ENCODE measurements around the gene TMED1. TPM values are rescaled to one million over a fixed set of nuclear protein-coding genes. Genes with fewer than 3 reads are reported as not detected.

TMED1 gene
- total RNA-seq, 1 experiment from 2014 or later: 21.3 TPM

- POLR2A ChIA-PET (ENCODE audit: unreplicated experiment): no interaction called here
- TF ChIP-seq CTCF (conservative IDR thresholded peaks at IDR 0.05): no peak
- no peak for TF ChIP-seq EZH2 (IDR thresholded peaks at IDR 0.05; ENCODE audit: low read depth)
These were observed 24.5 kb downstream of the TMED1 start for GRCh38 chr19:10811391-10812111.

GRCh38 chr19:10809651-10810285 lies 26.2 kb downstream of the TMED1 start:
- H2AFZ ChIP-seq: no peak overlapping the region
- 0 out of 2 replicates have a peak, but pooled peaks cover 1% of the 10 kb centered on the region for H3K36me3 ChIP-seq (ENCODE audit: low read depth)
- no peaks in the 10 kb centered on the region for H3K9me3 ChIP-seq (ENCODE audit: insufficient read depth, low read depth)
- H3K4me2 ChIP-seq: peak overlapping the region; percentile 14; the same call in 1 of the 2 replicates
- TF ChIP-seq CTCF (conservative IDR thresholded peaks at IDR 0.05) (no peak), EZH2 (IDR thresholded peaks at IDR 0.05; ENCODE audit: low read depth) (no peak)
- intact Hi-C loops (cut with micrococcal nuclease; ENCODE audit: unreplicated experiment): loop anchor here (1.0 kb wide), 2 partner anchors 27 to 92 kb away; partner anchors contain the start of gene TMED1
- peak overlapping the region; percentile 48; the same call in 1 of the 2 replicates for H3K27ac ChIP-seq
- H3K9me2 ChIP-seq (ENCODE audit: insufficient read depth): no peaks in the 10 kb centered on the region
- CTCF ChIA-PET: interaction anchor here (0.6 to 1.1 kb wide), 3 partner anchors 45 to 93 kb away, joined by 3 read pairs; partner anchors contain the start of gene DNM2
- no peak overlapping the region for H3K4me3 ChIP-seq
- no peak for DNase-seq
- no peaks in the 10 kb centered on the region for H3K79me2 ChIP-seq (ENCODE audit: low read depth)
- H3K4me1 ChIP-seq (replicated peaks; ENCODE audit: insufficient read depth): peaks cover 17% of the 10 kb centered on the region
- H4K20me1 ChIP-seq (ENCODE audit: insufficient read depth): peaks cover 10% of the 10 kb centered on the region
- peaks cover 38% of the 10 kb centered on the region for H3F3A ChIP-seq (ENCODE audit: insufficient read depth, low read depth)
- H3K27me3 ChIP-seq (ENCODE audit: insufficient read depth, low read depth): no peaks in the 10 kb centered on the region
- POLR2A ChIA-PET (ENCODE audit: unreplicated experiment): no interaction called here
- no TSS peak for BruUV-seq (replicated peaks)

More at GRCh38 chr19:10811391-10812111, 24.5 kb downstream of the TMED1 start:
- H4K20me1 ChIP-seq (ENCODE audit: insufficient read depth): peaks cover 10% of the 10 kb centered on the region
- peaks cover 38% of the 10 kb centered on the region for H3F3A ChIP-seq (ENCODE audit: insufficient read depth, low read depth)
- no peaks in the 10 kb centered on the region for H3K36me3 ChIP-seq (ENCODE audit: low read depth)
- H3K4me1 ChIP-seq (replicated peaks; ENCODE audit: insufficient read depth): peaks cover 17% of the 10 kb centered on the region
- H3K27ac ChIP-seq: no peak overlapping the region
- no peak for DNase-seq
- no peaks in the 10 kb centered on the region for H3K27me3 ChIP-seq (ENCODE audit: insufficient read depth, low read depth)
- intact Hi-C loops (cut with micrococcal nuclease; ENCODE audit: unreplicated experiment): no loop called here
- H3K9me2 ChIP-seq (ENCODE audit: insufficient read depth): no peaks in the 10 kb centered on the region
- H2AFZ ChIP-seq: no peak overlapping the region
- no TSS peak for BruUV-seq (replicated peaks)
- H3K4me3 ChIP-seq: no peak overlapping the region
- no peaks in the 10 kb centered on the region for H3K9me3 ChIP-seq (ENCODE audit: insufficient read depth, low read depth)
- H3K79me2 ChIP-seq (ENCODE audit: low read depth): no peaks in the 10 kb centered on the region
- CTCF ChIA-PET: no interaction called here
- no peak overlapping the region for H3K4me2 ChIP-seq

GRCh38 chr19:10808937-10809649 lies 26.9 kb downstream of the TMED1 start:
- H3K27me3 ChIP-seq (ENCODE audit: insufficient read depth, low read depth): no peaks in the 10 kb centered on the region
- DNase-seq: peak; percentile 81 to 88
- ChIA-PET POLR2A (ENCODE audit: unreplicated experiment) (no interaction called here), CTCF (interaction anchor here (0.6 to 1.0 kb wide), 2 partner anchors 46 to 92 kb away, joined by 3 read pairs; no protein-coding TSS in a partner anchor)
- H3K4me1 ChIP-seq (replicated peaks; ENCODE audit: insufficient read depth): peaks cover 17% of the 10 kb centered on the region
- H3K9me3 ChIP-seq (ENCODE audit: insufficient read depth, low read depth): no peaks in the 10 kb centered on the region
- no peaks in the 10 kb centered on the region for H3K9me2 ChIP-seq (ENCODE audit: insufficient read depth)
- TF ChIP-seq EZH2 (IDR thresholded peaks at IDR 0.05; ENCODE audit: low read depth): no peak
- TF ChIP-seq CTCF (conservative IDR thresholded peaks at IDR 0.05): no peak
- H3K79me2 ChIP-seq (ENCODE audit: low read depth): no peaks in the 10 kb centered on the region
- H2AFZ ChIP-seq: no peak overlapping the region
- H3K27ac ChIP-seq: peak overlapping the region; percentile 48
- H3K36me3 ChIP-seq (ENCODE audit: low read depth): 0 out of 2 replicates have a peak, but pooled peaks cover 3% of the 10 kb centered on the region
- H4K20me1 ChIP-seq (ENCODE audit: insufficient read depth): peaks cover 10% of the 10 kb centered on the region
- H3K4me2 ChIP-seq: peak overlapping the region; percentile 14; the same call in 1 of the 2 replicates
- intact Hi-C loops (cut with micrococcal nuclease; ENCODE audit: unreplicated experiment): loop anchor here (1.0 kb wide), 2 partner anchors 27 to 92 kb away; partner anchors contain the start of gene TMED1
- H3F3A ChIP-seq (ENCODE audit: insufficient read depth, low read depth): peaks cover 32% of the 10 kb centered on the region
- BruUV-seq (replicated peaks): no TSS peak
- no peak overlapping the region for H3K4me3 ChIP-seq
